ENCODE measurements around the gene TOMM6. TPM values are rescaled to one million over a fixed set of nuclear protein-coding genes. Genes with fewer than 3 reads are reported as not detected.
"Not testable (repeated sequence)": the region's sequence is repeated elsewhere in the genome, so short reads cannot be mapped to it uniquely, and the experiment has no call there.

TOMM6 gene
- total RNA-seq, 4 donors from 2014 or later: 96.3 to 134 (median 124) TPM

DNA sequence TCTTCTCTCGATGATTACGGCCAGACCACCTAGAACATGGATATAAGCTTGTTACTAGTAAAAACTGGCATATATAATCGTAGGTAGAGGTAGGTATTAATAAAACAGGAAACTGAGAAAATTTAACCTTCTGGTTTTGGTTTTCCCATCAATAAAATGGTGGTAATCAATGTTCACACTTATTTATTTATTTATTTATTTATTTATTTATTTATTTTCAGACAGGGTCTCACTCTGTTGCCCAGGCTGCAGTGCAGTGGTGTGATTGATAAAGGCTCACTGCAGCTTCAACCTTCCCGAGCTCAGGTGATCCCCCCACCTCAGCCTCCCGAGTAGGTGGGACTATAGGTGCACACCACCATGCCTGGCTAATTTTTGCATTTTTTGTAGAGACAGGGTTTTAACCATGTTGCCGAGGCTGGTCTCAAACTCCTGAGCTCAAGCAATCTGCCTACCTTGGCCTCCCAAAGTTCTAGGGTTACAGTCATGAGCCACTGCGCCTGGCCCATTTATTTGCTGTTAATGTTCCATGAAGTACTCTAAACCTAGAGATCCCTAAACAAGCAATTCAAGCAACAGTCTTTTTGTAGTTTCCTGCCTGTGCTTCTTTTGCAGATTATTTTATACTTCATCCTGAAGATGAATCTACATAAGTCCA is 11.5 kb downstream of the TOMM6 start:
- no peak for TF ChIP-seq POLR2A (IDR thresholded peaks at IDR 0.05)
- TF ChIP-seq, protein P1, sequence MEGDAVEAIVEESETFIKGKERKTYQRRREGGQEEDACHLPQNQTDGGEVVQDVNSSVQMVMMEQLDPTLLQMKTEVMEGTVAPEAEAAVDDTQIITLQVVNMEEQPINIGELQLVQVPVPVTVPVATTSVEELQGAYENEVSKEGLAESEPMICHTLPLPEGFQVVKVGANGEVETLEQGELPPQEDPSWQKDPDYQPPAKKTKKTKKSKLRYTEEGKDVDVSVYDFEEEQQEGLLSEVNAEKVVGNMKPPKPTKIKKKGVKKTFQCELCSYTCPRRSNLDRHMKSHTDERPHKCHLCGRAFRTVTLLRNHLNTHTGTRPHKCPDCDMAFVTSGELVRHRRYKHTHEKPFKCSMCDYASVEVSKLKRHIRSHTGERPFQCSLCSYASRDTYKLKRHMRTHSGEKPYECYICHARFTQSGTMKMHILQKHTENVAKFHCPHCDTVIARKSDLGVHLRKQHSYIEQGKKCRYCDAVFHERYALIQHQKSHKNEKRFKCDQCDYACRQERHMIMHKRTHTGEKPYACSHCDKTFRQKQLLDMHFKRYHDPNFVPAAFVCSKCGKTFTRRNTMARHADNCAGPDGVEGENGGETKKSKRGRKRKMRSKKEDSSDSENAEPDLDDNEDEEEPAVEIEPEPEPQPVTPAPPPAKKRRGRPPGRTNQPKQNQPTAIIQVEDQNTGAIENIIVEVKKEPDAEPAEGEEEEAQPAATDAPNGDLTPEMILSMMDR (IDR thresholded peaks at IDR 0.05): no peak
- Histone ChIP-seq H3K4me3 (replicated peaks in 1 of 3) (no peak overlapping the region), H3K36me3 (peaks cover 9 to 26% of the 10 kb centered on the region in 2 donors), H3K9me3 (no peaks in the 10 kb centered on the region), H3K27me3 (no peaks in the 10 kb centered on the region), H3K4me1 (no peaks in the 10 kb centered on the region), H3K27ac (no peak overlapping the region)
- 97 to 98% methylated on average over 7 of the region's 7 CpGs for WGBS, 2 donors
- DNase-seq: no peak
- intact Hi-C loops (cut with DNase I): no loop called here

DNA sequence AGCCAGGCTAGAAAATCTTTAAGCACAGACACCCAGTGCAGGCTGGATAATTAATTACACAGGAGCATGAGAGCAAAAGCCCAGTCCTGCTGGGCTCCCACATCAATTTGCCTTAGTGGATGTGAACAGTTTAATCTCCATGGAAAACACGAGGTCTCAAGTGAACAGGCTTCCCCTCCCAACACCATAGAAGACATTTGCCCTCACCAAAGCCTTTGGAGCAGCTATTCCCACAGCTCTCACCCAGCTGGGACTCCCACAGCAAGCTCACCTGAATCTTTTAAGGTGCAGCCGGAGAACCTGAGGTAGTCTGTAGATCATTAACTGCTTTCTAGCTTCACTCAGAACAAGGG is 12.0 kb downstream of the TOMM6 start:
- H3K36me3 ChIP-seq: peaks cover 9 to 26% of the 10 kb centered on the region in 2 donors
- H3K4me3 ChIP-seq (replicated peaks in 1 of 3): no peak overlapping the region
- 78 to 100% methylated on average over 2 of the region's 2 CpGs for WGBS, 2 donors
- no peak for DNase-seq
- no peaks in the 10 kb centered on the region for H3K4me1 ChIP-seq
- no peaks in the 10 kb centered on the region for H3K27me3 ChIP-seq
- no peak overlapping the region for H3K27ac ChIP-seq
- intact Hi-C loops (cut with DNase I): no loop called here
- TF ChIP-seq, protein P1 (IDR thresholded peaks at IDR 0.05): no peak
- TF ChIP-seq POLR2A (IDR thresholded peaks at IDR 0.05): no peak
- H3K9me3 ChIP-seq: no peaks in the 10 kb centered on the region

DNA sequence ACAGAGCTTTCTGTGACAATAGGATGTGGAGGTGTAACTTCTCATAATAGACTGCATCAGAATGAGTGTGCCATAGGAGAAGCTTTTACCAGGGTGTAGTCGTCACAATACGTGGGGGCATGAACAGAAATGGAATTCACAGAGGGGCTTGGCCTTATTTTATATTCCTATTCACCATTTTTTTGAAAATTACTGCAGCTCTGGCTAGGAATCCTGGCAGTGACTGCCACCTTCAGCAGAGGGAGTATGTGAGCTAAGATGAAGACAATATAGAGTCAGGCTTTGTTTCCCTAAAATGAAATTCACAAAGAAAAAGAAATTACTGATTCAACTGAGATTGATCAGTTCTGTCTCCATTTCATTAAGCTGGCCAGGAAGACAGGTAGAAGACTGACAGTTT is 13.9 kb downstream of the TOMM6 start:
- Histone ChIP-seq H3K4me1 (no peaks in the 10 kb centered on the region), H3K27me3 (no peaks in the 10 kb centered on the region), H3K4me3 (replicated peaks in 1 of 3) (no peak overlapping the region), H3K9me3 (no peaks in the 10 kb centered on the region), H3K36me3 (peaks cover 10 to 20% of the 10 kb centered on the region in 2 donors), H3K27ac (no peak overlapping the region)
- DNase-seq: no peak
- TF ChIP-seq POLR2A (IDR thresholded peaks at IDR 0.05): no peak
- TF ChIP-seq, protein P1 (IDR thresholded peaks at IDR 0.05): peak in 3 of 6 experiments; percentile 5 to 18 (median 15)
- intact Hi-C loops (cut with DNase I): no loop called here
- 81 to 85% methylated on average over 2 of the region's 2 CpGs for WGBS, 2 donors

DNA sequence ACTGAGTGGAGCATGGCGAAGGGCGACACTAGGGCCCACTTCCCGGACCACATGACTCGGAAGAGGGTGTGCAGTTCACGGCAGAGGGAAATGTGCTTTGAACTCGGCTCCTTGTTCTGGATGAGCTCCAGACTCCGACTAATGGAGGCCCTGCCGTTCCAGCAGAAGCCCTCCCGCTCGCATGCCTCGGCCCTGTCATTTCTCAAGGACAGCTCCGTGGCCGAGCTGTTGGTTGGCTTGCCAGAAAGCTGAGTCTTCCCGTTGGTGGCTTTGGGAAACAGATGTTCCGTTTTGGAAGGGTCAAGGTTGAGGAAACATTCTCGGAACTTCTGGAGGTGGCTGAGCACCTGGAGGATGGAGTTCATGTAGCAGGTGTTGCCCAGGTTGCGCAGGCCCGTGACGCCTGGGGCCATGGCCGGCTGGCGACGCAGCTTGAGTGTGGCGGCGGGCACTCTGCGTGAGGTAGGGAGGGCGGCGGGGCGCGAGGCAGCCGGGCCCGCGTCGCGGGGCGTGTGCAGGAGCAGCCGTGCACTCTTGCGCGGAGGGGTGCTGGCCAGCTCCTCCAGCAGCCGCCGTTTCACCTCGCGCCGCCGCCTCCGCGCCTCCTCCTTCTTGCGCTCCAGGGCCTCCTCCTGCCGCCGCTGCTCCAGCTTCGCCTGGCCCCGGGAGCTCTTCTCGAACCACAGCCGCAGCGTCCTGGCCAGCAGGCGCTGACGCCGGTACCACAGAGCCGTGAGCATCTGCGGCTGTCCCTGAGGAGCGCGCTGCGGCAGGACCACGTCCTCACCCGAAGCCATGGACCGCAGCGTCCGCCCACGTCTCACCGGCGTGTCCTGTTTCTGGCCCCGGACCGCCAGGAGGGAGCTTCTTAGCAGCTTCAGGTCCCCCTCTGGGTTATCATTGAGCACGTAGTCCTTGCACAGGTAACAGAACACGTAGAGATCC is 18.6 kb downstream of the TOMM6 start:
- 95% methylated on average over 60 to 68 of the region's 74 CpGs for WGBS, 2 donors
- DNase-seq: no peak
- H3K4me1 ChIP-seq: no peaks in the 10 kb centered on the region
- no peak overlapping the region for H3K27ac ChIP-seq
- intact Hi-C loops (cut with DNase I): no loop called here
- TF ChIP-seq, protein P1 (IDR thresholded peaks at IDR 0.05): no peak
- TF ChIP-seq POLR2A (IDR thresholded peaks at IDR 0.05): no peak
- H3K36me3 ChIP-seq: peaks cover 10% of the 10 kb centered on the region in 2 donors
- H3K27me3 ChIP-seq: no peaks in the 10 kb centered on the region
- no peak overlapping the region for H3K4me3 ChIP-seq (replicated peaks in 1 of 3)
- no peaks in the 10 kb centered on the region for H3K9me3 ChIP-seq

DNA sequence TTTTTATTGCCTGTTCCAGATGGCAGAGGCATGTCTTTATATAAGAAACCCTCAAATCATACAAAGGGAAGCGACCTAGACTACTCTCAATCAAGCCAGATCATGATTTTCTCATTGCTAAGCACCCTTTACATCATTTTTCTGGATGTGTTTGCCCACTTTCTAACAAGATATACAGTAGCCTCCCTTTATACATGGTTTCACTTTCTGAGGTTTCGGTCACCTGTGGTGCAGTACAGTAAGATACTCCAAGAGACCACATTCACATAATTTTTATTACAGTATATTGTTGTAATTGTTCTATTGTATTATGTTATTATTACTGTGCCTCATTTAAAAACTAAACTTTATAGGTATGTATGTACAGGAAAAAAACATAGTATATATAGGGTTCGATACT is 23.6 kb downstream of the TOMM6 start:
- Histone ChIP-seq H3K9me3 (no peaks in the 10 kb centered on the region), H3K27me3 (no peaks in the 10 kb centered on the region), H3K36me3 (peaks cover 2 to 5% of the 10 kb centered on the region in 2 donors), H3K4me3 (replicated peaks in 1 of 3) (no peak overlapping the region), H3K27ac (no peak overlapping the region), H3K4me1 (no peaks in the 10 kb centered on the region)
- 93 to 96% methylated on average over 3 of the region's 3 CpGs for WGBS, 2 donors
- intact Hi-C loops (cut with DNase I): no loop called here
- DNase-seq: no peak
- no peak for TF ChIP-seq POLR2A (IDR thresholded peaks at IDR 0.05)
- TF ChIP-seq, protein P1 (IDR thresholded peaks at IDR 0.05): no peak

DNA sequence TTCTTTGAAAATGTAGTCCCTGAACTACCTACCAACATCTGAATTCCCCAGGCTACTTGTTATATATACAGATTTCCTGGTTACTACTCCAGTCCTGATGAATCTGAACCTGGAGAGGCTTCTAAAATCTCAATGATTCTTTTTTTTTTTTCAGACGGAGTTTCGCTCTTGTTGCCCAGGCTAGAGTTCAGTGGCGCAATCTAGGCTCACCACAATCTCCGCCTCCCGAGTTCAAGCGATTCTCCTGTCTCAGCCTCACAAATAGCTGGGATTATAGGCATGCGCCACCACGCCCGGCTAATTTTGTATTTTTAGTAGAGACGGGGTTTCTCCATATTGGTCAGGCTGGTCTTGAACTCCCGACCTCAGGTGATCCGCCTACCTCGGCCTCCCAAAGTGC is 24.5 kb downstream of the TOMM6 start:
- H3K9me3 ChIP-seq; H3K27ac ChIP-seq; DNase-seq; H3K4me3 ChIP-seq (replicated peaks in 1 of 3); H3K27me3 ChIP-seq; H3K36me3 ChIP-seq; intact Hi-C loops (cut with DNase I); H3K4me1 ChIP-seq: not testable (repeated sequence)
- WGBS, 2 donors: 97% methylated on average over 13 of the region's 13 CpGs

Data from thyroid gland (tissue), 4 donors.